WERI-Rb-1 (cell line): Measurements from ENCODE around the gene ARHGAP20.

Source experiments
- DNase-seq: peaks from one replicate; pipeline ENCODE4 v3.0.0-alpha.2; 2020
- H3K27ac ChIP-seq: fragments of 250-450 bp; sonication (Bioruptor Pico); 2 replicates; pipeline ENCODE4 v1.5.1; 2020; ENCODE audit warnings: mild to moderate bottlenecking, moderate library complexity
- H3K27me3 ChIP-seq: fragments of 250-450 bp; sonication (Bioruptor Pico); 2 replicates; pipeline ENCODE4 v1.5.1; 2021; ENCODE audit warnings: mild to moderate bottlenecking, low read depth, moderate library complexity; ENCODE audit not compliant: insufficient read depth, severe bottlenecking
- H3K36me3 ChIP-seq: fragments of 250-450 bp; sonication (Bioruptor Pico); 2 replicates; pipeline ENCODE4 v1.5.1; 2020; ENCODE audit warnings: mild to moderate bottlenecking, moderate library complexity
- H3K4me3 ChIP-seq: 2 replicates; pipeline ENCODE4 v1.5.1; 2011; ENCODE audit warnings: low read depth, mild to moderate bottlenecking, control low read depth, low read length
- H3K9me3 ChIP-seq: fragments of 250-450 bp; sonication (Bioruptor Pico); 2 replicates; pipeline ENCODE4 v1.5.1; 2021; ENCODE audit warnings: mild to moderate bottlenecking, moderate library complexity; ENCODE audit not compliant: severe bottlenecking
- CTCF ChIP-seq: IDR thresholded peaks from 2 replicates; pipeline ENCODE4 v1.5.1; 2011; ENCODE audit warnings: low read depth, mild to moderate bottlenecking, control low read depth, inconsistent platforms, low read length

ARHGAP20 gene

GRCh38 chr11:110565357-110566336, 146.6 kb downstream of the ARHGAP20 start:
- peak; percentile 29 for DNase-seq
- H3K27me3 ChIP-seq = no peaks in the 10 kb centered on the region
- H3K36me3 ChIP-seq = no peaks in the 10 kb centered on the region
- H3K27ac ChIP-seq = no peak overlapping the region
- TF ChIP-seq CTCF = no peak
- H3K4me3 ChIP-seq = no peak overlapping the region
- H3K9me3 ChIP-seq = no peaks in the 10 kb centered on the region

DNA sequence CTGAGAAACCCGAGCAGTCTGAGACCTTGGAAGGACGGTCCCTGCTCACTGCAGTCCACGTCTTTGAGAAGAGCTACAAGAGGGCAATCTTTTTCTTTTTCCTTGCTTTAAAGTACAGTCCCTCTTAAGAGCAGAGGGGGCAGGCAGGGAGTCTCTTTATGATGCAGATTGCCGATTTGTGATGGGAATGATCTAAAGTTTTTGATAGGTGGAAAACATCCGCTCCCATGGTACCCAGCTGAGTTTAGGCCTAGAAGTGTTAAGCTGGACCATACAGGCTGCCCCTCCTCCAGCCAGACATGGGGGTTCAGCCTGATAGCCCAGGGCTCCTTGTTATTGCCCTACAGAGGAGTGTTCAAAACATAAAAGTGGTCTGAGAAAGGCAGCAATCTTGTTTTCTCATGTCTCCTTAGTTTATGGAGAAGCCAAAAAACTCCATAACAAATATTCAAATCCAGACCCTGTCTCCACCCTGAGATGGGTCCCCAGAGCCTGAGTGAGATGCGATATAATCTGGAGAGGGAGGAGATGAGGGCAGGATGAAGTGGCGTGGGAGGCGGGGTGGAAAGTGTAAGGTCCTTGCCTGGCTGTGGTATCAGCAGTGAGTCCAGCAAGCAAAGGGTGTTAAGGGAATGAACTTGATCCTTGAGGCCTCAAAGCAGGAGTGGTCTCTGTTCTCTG, 147.4 kb downstream of the ARHGAP20 start:
- TF ChIP-seq CTCF = no peak
- H3K27ac ChIP-seq = no peak overlapping the region
- H3K9me3 ChIP-seq = no peaks in the 10 kb centered on the region
- DNase-seq = no peak
- no peak overlapping the region for H3K4me3 ChIP-seq
- no peaks in the 10 kb centered on the region for H3K27me3 ChIP-seq
- no peaks in the 10 kb centered on the region for H3K36me3 ChIP-seq

DNA sequence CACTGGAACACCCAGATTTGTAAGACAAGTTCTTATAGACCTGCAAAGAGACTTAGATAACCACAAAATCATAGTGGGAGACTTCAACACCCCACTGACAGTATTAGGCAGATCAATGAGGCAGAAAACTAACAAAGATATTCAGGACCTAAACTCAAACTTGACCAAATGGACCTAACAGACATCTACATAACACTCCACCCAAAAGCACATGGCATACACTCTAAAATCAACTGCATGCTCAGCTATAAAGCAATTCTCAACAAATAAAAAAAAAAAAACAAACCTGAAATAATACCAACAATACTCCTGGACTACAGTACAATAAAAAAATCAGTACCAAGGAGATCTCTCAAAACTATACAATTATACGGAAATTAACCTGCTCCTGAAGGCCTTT, 167.5 kb downstream of the ARHGAP20 start:
- DNase-seq = no peak

DNA sequence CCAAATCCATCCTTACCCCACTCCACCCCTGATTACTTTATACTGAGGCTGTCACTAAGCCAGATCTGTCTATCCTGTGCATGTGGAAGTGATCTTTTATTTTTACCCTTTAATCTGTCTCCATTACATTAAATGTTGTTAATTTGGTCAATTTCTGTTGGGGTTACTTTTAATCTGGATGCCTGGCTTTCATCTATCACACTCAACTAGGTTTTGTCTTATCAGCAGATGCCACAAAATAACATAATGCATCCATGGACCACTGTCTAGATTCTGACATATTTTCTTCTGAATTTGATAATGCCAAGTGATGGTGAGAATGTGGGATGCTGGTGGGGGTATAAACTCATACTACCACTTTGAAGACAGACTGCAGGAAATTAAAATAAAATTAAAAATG, 174.1 kb downstream of the ARHGAP20 start:
- H3K27me3 ChIP-seq = no peaks in the 10 kb centered on the region
- no peak overlapping the region for H3K4me3 ChIP-seq
- DNase-seq = no peak
- TF ChIP-seq CTCF = no peak
- H3K36me3 ChIP-seq = no peaks in the 10 kb centered on the region
- H3K9me3 ChIP-seq = no peaks in the 10 kb centered on the region
- H3K27ac ChIP-seq = no peak overlapping the region

More for the DNA sequence above, 167.5 kb downstream of the ARHGAP20 start:
- H3K36me3 ChIP-seq = no peaks in the 10 kb centered on the region
- H3K27me3 ChIP-seq = no peaks in the 10 kb centered on the region
- peaks cover 5% of the 10 kb centered on the region for H3K9me3 ChIP-seq
- no peak overlapping the region for H3K4me3 ChIP-seq
- no peak overlapping the region for H3K27ac ChIP-seq
- TF ChIP-seq CTCF = no peak

- Histone ChIP-seq H3K27ac (peak overlapping the region; percentile 63), H3K36me3 (no peaks in the 10 kb centered on the region), H3K9me3 (peaks cover 10% of the 10 kb centered on the region), H3K27me3 (no peaks in the 10 kb centered on the region), H3K4me3 (no peak overlapping the region)
- DNase-seq = peak; percentile 87
- no peak for TF ChIP-seq CTCF
Measured at GRCh38 chr11:110530900-110531741, 181.1 kb downstream of the ARHGAP20 start.
